ENCODE measurements around the gene TIMM8B.
A peak's percentile ranks its signal among the peaks of the same experiment; 100 is the strongest.
"Not testable (repeated sequence)": the region's sequence is repeated elsewhere in the genome, so short reads cannot be mapped to it uniquely, and the experiment has no call there.

Gene TIMM8B

GRCh38 chr11:112073941-112074811 lies 12.4 kb downstream of the TIMM8B start, which contains the start of the genes NKAPD1 and PIH1D2:
Gene NKAPD1, plus strand, starts transcription at chr11:112074299. Its CDS starts 1,276 bp downstream, at chr11:112075575.
Gene PIH1D2, minus strand, starts transcription at chr11:112074017. Its CDS starts 843 bp downstream, at chr11:112073174.
- no peak for TF ChIP-seq CTCF (IDR thresholded peaks at IDR 0.05; ENCODE audit: extremely low read depth, missing control alignments)
- peak; percentile 71 for DNase-seq (ENCODE audit: low spot score)

GRCh38 chr11:112062923-112063322 lies 23.6 kb downstream of the TIMM8B start:
- DNase-seq (ENCODE audit: low spot score) = no peak
- no peak for TF ChIP-seq CTCF (IDR thresholded peaks at IDR 0.05; ENCODE audit: extremely low read depth, missing control alignments)

- TF ChIP-seq CTCF (IDR thresholded peaks at IDR 0.05; ENCODE audit: extremely low read depth, missing control alignments) = no peak
- DNase-seq (ENCODE audit: low spot score) = no peak
These were observed 28.5 kb downstream of the TIMM8B start for GRCh38 chr11:112058103-112058502.

GRCh38 chr11:112057170-112057569 lies 29.4 kb downstream of the TIMM8B start:
- TF ChIP-seq CTCF (IDR thresholded peaks at IDR 0.05; ENCODE audit: extremely low read depth, missing control alignments) = no peak
- no peak for DNase-seq (ENCODE audit: low spot score)

- no peak for TF ChIP-seq CTCF (IDR thresholded peaks at IDR 0.05; ENCODE audit: extremely low read depth, missing control alignments)
- peak; percentile 20 for DNase-seq (ENCODE audit: low spot score)
These were observed 34.8 kb downstream of the TIMM8B start for GRCh38 chr11:112051768-112052167.

- TF ChIP-seq CTCF (IDR thresholded peaks at IDR 0.05; ENCODE audit: extremely low read depth, missing control alignments) = no peak
- DNase-seq (ENCODE audit: low spot score) = peak; percentile 28
These were observed 35.8 kb downstream of the TIMM8B start for GRCh38 chr11:112050721-112051120.

- no peak for DNase-seq (ENCODE audit: low spot score)
- no peak for TF ChIP-seq CTCF (IDR thresholded peaks at IDR 0.05; ENCODE audit: extremely low read depth, missing control alignments)
These were observed 36.8 kb downstream of the TIMM8B start for GRCh38 chr11:112049777-112050176.

GRCh38 chr11:112048256-112048655 lies 38.3 kb downstream of the TIMM8B start:
- not testable (repeated sequence) for DNase-seq (ENCODE audit: low spot score)

- not testable (repeated sequence) for DNase-seq (ENCODE audit: low spot score)
These were observed 39.9 kb downstream of the TIMM8B start for GRCh38 chr11:112046647-112047046.

Data from GM20000 (cell line).